Fibroblast of villous mesenchyme (primary cell): ENCODE data around the gene TBC1D4. TPM values are rescaled to one million over a fixed set of nuclear protein-coding genes. Genes with fewer than 3 reads are reported as not detected.

Experiments
- DNase-seq: peaks from one replicate; pipeline ENCODE4 v3.0.0-alpha.2; 2010; ENCODE audit warnings: low read depth
- H3K4me3 ChIP-seq: 2 replicates; pipeline ENCODE4 v1.5.1; 2011; ENCODE audit warnings: low read depth, mild to moderate bottlenecking, low read length
- CTCF ChIP-seq: IDR thresholded peaks from 2 replicates; pipeline ENCODE4 v1.5.1; 2012; ENCODE audit warnings: low read depth, mild to moderate bottlenecking, low read length; ENCODE audit not compliant: insufficient read depth
- total RNA-seq: library from RNA; depleted of rRNA; stranded (reverse); fragments of >200 nt; gene quantifications from 2 replicates; pipeline ENCODE4 v1.2.3, GENCODE V29; 2012

Gene TBC1D4
- total RNA-seq, result 28.7 and 34.5 TPM in 2 replicates

GRCh38 chr13:75482070-75482819, at the start of gene TBC1D4:
TBC1D4 (minus strand) TSS chr13:75482169; CDS start chr13:75481767, 402 bp downstream.
- H3K4me3 ChIP-seq, result peak within 1 kb of the TSS; percentile 76
- DNase-seq, result peak; percentile 93
- peak; percentile 84 for TF ChIP-seq CTCF

GRCh38 chr13:75530549-75530961, 48.6 kb upstream of the TBC1D4 start:
- no peak overlapping the region for H3K4me3 ChIP-seq
- TF ChIP-seq CTCF, result no peak
- no peak for DNase-seq

- TF ChIP-seq CTCF, result no peak
These were observed 40.0 kb upstream of the TBC1D4 start for GRCh38 chr13:75521956-75522355.

GRCh38 chr13:75518439-75519088, 36.6 kb upstream of the TBC1D4 start:
- no peak overlapping the region for H3K4me3 ChIP-seq
- no peak for DNase-seq
- no peak for TF ChIP-seq CTCF

More at GRCh38 chr13:75521956-75522355, 40.0 kb upstream of the TBC1D4 start:
- no peak overlapping the region for H3K4me3 ChIP-seq
- DNase-seq, result no peak

GRCh38 chr13:75514080-75514995, 32.4 kb upstream of the TBC1D4 start:
- no peak overlapping the region for H3K4me3 ChIP-seq
- DNase-seq, result peak; percentile 40
- TF ChIP-seq CTCF, result no peak

- no peak for DNase-seq
- no peak overlapping the region for H3K4me3 ChIP-seq
- no peak for TF ChIP-seq CTCF
These were observed 31.3 kb upstream of the TBC1D4 start for GRCh38 chr13:75513271-75513670.
